SKM-1 (cell line): Measurements from ENCODE around the gene HPSE2.
A peak's percentile ranks its signal among the peaks of the same experiment; 100 is the strongest.
"Not testable (repeated sequence)": the region's sequence is repeated elsewhere in the genome, so short reads cannot be mapped to it uniquely, and the experiment has no call there.

Experiments used
- DNase-seq: peaks from one replicate; lab custom pipeline; 2025; ENCODE audit not compliant: unreplicated experiment; lab: John Stamatoyannopoulos, UW

Gene HPSE2

DNA sequence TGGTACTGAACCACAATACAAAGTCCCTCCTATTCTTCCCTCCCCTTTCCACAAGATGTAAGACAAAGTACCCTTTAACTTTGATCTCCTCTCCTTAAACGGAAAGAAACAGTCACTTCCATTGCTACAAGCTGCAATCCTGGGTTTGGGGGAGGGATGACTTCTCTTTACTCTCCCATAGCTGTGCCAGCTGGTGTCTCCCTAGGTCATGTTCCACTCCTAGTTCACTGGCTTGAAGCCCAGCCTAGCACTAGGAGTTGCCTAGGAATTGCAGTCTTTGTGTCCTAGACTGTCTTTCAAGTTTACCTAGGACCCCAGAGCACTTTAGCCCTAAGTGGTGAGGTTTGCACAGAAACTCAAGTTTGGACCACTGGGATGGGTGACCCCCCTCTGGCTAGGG, 311.1 kb downstream of the HPSE2 start:
- DNase-seq, result no peak

DNA sequence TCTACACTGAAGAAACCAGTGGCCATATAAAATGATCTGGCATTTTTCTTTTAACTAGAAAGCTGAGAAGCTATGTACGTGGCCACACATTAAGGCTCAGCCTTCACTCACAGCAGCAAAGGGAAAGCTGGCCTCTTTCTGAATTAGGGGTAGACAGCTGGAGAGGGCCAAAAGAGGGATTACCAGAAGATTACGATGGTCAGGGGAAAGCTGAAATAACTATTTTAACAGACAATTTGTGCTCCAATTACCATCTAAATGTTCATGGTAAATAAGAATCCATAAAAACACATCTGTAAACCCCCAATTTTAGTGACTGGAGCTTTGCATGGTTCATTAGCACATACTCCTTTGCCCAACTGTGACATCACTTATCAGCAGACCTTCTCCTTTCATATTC, 314.3 kb downstream of the HPSE2 start:
- no peak for DNase-seq

DNA sequence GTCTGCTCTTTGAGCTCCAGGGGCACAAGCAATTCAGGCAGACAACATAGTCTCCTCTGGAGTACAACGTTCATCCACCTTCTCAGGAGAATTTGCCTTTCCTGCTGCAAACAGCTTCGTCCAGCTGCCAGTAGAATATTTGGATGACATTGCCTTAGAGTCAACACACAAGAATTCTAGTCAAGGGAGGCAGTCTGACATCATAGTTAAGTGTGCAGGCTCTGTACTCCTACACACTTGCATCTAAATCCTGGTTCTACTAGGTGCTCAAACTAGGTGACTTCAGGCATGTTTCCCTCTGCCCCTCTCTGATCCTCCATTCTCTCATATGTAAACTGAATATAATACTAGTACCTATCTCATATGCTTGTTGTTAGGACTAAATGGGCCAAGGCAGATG, 314.8 kb downstream of the HPSE2 start:
- DNase-seq, result no peak

DNA sequence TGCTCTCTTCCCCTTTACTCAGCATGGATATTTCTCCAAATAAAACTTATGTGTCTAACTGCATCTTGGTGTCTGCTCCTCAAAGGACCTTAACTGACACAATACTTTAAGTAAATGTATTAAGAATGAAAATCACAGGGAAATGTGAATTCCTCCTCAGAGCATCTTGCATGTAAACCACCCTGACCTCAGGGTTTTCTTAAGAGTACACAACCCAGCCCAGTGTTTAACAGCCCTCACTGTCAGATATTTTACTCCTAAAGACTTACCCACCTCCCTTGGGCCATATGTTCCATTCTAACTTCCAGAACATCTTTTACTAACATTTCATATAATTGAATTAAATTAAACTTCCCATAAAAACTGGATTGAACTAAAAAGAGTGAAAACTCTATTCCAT, 315.3 kb downstream of the HPSE2 start:
- DNase-seq, result no peak

DNA sequence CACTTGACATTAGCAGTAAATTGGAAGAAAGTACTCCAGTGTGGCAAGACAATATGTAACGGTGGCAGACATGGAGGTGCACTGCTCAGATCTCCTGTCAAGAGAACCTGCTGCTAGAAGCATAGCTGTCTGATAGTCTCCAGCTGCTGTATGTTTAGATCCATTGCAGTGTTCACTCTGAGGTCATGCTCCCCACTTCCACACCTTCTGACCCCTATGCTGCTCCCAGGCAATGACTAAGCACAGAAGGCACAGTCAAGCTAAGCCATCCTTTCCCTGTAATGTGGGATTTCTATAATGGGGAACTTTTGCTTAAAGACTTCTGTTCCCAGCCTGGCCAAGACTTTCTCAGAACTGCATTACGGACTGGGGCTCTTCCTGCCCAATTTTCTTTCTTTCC, 315.8 kb downstream of the HPSE2 start:
- no peak for DNase-seq

DNA sequence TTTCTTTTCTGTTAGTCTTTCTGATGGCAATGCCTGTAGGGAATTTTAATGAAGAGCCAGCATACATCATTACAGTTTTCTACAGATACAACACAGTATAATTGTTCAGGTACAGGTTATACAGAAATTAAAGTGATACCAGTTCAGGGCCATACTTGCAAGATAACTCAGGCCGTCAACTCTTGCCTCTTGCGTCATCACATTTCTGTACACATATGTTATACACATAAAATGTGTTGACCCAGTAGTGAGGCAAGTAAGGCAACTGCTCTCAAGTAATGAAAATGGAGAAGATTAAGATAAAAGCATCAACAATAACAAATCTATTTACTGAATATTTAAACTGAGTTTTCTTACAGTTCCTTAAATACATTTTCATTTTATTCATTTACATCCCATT, 317.8 kb downstream of the HPSE2 start:
- DNase-seq, result no peak

DNA sequence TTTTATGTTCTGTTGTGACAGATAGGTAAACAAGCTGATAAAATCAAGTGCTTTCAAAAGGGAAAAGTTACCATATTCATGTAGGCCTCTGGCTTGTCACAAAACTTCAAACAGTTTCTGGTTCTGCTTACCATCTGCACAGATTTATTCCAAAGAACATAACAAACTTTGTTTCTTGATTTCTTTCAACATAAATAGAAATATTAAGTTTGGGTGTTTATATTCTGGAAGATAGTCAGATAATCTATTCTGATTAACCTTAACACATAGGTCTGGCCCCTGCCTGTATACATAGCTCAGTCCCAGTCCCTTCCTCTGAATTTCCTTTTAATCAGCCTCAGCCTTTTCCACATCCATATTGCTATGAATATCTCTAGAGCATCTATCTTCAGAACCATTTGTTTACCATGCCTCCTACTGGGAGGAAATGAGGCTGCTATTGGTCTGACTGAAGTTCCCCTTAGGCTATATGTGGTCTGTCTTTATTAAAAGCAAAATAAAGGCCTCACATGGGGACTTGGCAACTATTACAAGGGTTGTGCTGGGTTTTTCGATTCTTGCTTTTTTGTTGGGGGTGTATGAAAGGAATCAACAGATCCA, 319.0 kb downstream of the HPSE2 start:
- DNase-seq, result no peak

DNA sequence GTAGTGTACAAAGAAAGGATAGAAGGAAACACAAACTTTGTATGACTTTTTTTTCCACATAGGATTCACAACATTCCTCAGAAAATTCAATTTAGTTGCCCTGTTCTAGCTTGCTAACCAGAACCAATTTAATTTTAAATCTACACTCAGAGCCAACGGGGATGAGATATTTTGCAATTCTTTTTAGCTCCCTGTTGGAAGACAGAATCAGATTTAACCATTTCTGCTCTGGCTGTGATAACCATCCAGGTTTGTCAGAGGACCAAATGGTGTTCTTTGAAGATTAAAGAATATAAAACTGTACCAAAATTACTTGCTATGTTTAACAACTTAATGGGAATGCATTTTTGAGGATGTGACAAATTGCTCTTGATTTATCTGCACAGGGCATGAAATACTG, 319.7 kb downstream of the HPSE2 start:
- DNase-seq, result no peak

DNA sequence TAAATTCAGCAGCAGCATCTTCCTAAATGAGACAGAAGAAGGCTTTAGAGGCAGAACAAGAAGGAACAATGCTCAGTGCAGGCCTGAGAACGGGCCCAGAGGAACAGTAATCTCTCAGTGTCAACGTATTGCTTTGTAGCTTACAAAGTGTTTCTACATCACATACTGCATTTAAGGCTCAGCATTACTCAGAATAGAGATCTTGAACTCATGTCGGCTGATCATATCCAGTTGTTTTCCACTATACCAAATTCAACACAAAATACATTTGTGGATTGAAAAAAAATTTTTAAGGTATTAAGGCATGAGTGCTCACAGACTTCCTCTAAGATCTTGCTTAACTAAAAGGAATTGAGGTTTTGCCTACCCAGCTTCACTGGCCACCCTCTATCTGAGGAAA, 325.1 kb downstream of the HPSE2 start:
- no peak for DNase-seq

DNA sequence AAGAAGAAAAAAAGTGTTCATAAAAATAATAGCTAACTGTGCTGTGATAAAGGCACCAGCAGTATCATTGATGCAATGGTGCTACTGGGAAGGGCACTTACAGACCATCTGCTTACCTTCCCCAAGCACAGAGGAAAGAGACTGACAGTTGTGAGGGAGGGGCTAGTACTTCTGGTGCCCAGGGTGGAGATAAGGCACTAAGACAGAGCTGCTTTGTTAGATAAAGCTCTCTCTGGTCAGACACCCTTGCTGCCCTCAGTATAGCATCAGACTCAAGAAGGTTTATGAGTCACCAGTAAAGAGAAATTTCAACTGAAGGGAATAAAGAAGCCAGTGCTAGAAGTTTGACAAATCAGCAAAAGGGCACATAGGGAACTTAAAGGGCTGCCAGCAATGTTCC, 325.6 kb downstream of the HPSE2 start:
- DNase-seq, result no peak

DNA sequence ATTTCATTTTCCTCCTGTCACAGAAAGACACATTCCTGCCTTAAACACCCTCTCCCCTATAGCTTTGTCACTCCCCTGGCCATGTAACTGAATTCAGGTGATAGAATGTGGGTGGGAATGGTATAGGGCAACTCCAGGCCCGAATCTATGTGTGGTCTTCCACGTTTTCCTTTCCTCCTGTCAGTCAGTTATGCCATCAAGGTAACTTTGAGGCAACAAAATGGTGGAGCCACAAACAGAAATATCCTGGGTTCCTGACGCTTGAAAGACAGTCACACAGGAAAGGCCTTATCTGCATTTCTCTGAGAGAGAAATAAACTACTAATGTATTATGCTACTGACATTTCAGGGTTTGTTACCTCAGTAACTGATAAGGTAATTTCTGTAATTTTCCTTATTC, 326.8 kb downstream of the HPSE2 start:
- DNase-seq, result no peak

DNA sequence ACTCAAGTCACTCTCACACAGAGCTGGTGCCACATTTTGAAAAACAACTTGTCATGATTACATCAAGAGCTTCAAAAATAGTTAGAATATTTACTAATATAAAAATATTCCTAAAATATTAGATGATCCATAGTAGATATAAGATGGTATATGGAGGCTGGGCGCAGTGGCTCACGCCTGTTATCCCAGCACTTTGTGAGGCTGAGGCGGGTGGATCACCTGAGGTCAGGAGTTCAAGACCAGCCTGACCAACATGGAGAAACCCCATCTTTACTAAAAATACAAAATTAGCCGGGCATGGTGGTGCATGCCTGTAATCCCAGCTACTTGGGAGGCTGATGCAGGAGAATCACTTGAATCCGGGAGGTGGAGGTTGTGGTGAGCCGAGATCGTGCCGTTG, 327.4 kb downstream of the HPSE2 start:
- DNase-seq, result not testable (repeated sequence)

DNA sequence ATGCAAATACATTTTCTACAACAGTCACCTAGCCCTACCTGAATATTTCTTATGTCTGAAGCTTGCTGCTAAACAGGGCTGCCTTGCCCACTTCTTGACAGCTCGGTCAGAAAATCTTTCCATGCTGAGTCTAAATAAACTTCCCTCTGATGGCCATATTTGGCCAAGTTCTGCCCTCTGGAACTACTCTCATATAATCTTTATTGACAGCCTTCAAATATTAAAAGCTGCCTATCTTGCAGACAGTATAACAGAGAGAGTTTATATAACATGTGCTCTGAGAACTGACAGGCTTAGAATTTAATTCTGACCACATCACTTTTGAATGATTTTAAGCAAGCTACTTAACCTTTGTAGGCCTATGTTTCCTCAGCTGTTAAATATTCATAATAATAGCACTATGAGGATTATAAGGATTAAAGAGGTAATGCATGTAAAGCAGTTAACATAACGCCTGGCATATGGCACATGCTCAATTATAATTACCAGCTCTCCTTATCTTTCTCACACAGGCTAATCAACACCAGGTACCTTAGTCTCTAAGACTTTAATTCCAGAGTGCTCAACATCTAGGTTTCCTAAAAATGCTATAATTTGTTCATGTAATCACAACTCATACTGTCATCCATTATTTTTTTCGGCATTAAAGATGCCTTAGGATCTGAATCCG, 334.1 kb downstream of the HPSE2 start:
- DNase-seq, result no peak

DNA sequence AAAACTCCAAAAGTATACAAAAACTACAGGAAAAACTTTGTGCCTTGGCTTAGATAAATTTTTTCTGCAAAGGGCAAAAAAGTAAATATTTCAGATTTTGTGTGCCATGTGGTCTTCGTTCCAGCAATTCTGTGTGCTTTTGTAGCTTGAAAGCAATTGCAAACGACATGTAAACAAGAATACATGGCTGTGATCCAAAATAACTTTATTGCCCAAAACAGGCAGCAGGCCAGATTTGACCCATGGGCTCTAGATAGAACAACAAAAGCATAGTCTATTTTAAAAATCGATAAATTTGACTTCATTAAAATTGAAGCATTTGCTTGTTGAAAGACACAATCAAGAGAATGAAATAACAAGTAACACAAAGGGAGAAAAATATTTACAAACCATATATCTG, 336.6 kb downstream of the HPSE2 start:
- no peak for DNase-seq

DNA sequence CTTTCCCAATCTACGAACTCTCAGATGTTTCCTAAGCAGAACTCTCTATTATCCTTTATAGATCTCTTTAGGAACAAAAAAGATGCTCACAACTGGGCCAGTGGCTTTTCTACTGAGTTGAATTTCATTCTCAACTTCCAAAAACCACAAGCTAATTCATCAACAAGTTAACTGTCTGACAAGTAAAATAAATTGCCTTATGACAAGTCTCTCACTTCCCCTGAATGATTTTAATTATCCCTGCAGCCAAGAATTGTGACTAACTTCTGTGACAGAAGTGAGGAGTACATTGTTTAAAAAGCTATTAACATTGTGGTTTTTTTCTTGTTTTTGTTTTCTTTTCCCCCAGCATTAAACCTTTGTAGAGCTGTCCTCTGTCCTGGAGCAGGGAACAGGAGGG, 343.1 kb downstream of the HPSE2 start:
- DNase-seq, result no peak

DNA sequence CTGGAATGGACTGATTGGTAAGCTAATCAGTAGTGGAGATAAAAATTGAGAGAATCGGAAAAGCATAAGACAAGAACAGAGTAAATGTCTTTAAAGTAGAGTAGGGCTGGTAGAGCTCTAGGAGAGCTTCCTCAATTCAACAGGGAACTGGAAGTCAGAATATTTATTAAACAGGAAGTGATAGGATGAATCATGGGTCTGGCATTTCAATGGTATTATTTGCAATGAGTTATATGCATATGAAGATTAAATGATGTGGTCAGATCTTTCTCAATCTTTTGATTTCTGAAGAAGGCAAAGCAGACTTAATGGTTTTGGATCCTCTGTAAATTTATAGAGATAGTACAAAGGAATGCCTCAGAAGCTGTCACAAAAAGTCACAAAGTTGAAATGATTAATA, 349.0 kb downstream of the HPSE2 start:
- peak; percentile 49 for DNase-seq

DNA sequence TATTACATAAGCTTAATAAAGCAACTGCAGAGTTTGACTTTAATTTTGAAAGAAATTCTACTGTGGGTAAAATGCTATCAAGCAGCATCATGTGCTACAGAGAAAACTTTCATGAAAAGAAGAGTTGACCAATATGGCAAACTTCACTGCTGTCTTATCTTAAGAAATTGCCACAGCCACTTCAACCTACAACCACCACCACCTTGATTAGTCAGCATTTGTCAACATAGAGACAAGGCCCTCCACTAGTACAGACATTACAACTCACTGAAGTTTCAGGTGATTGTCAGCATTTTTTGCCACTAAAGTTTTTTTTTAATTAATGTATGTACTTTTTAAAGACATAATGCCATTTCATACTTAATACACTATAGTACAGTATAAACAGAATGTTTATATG, 350.3 kb downstream of the HPSE2 start:
- DNase-seq, result no peak

DNA sequence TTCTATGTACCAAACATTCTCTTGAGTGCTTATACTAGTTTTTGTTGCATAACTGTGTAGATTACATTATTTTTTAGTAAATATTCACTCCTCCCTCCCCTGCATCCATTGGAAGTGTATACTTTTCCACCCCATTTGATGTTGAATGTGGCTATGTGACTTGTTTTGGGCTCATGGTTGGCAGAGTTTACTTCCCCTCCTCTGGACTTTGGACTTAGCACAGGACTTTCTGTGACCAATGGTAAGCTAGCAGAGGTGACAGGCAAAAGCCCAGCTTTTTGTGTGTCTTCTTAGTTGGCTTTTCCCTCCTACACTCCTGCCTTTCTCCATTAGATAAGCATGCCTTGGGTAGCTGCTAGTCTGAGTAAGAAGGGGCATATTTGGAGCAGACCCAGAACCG, 353.9 kb downstream of the HPSE2 start:
- no peak for DNase-seq

DNA sequence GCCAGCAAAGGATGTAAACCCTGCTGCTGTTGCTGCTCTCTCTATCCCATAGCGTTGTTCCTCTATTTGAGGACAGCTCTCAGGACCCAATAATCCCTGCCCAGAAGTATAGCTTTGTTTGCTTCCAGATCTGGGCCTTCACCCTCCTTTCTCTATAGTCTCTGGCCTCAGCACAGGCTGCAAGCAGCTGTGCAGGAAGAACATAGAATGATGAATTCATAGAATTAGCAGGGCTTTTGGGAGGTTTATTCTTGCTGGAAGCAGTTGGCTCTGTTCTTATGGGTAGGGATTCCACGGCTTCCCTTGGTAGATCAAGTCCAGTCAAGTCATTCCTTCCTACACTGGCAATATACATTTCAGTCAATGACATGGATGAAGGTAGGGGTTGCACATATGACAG, 354.7 kb downstream of the HPSE2 start:
- DNase-seq, result no peak

DNA sequence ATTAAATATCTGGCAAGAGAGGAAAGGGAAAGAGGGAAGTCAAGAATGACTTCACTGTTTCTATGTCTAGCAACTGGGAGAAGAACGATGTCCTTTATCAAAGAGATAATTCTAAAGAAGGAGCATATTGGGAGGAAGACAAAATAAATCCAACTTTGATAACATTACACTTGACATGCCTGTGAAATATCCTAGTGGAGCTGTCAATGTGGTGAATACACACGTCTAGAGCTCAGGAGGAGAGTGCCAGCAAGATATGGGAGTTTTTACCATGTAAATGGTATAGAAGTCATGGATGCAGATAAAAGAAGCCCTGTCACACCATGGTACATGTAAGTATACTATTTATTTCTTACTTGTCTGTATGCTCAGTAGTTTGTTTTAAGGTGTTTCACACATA, 356.7 kb downstream of the HPSE2 start:
- DNase-seq, result no peak

DNA sequence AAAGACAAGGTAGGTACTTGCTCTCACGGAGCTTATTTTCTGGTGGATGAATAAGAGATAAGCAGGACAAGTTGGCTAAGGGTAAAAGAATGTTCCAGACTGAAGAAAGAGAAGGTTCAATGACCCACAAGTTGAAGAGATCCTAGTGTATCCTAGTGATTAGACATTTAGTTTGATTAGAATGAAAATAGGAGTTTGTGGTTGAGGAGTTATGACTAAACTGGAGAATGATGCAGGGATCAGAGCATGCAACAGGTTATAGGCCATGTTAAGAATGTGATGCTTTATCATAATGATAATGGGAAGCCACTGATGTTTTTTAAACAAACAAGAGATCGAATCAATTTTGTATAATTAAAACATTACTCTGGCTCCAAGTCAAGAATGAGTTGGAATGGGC, 357.2 kb downstream of the HPSE2 start:
- DNase-seq, result no peak

DNA sequence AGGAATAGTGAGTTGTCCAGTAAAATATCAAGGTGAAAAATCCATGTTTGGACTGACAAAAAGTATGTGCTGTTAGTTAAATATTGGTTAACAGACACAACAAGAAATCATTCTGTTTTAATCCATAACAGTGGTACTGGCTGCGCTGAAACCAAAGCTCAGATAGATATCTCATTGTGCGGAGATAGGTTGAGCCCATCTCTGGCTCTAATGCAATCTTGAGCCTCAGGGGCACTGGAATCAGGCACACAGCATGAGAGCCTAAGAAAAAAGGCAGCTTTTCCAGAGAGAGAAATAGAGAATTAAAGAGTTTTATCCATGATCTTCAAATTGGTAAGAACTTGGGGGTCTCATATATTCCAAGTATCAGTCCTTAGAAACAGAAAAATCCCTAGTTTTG, 373.7 kb downstream of the HPSE2 start:
- DNase-seq, result no peak

DNA sequence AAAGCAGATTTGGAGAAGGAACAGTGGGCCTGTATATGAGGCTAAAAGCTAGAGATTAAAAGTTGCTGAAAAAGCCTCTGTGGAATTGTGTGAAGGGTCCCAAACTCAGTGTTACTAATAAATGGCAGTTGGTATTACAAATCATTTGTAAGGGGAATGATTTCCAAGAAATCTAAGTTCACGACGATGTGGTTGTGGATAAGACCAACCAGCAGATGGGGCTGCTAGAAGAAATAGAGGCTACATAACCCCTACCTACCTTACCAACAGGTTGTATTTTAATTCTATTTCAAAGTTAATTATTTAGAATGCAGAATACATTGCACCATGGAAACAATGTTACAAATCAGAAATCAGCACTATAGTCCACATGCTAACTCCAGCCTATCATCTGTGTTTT, 377.1 kb downstream of the HPSE2 start:
- DNase-seq, result no peak
